ENCODE results near the gene PLCL1. TPM values are rescaled to one million over a fixed set of nuclear protein-coding genes. Genes with fewer than 3 reads are reported as not detected.

PLCL1 gene
- total RNA-seq, 2 donors from 2014 or later: 0.04 to 0.11 TPM

DNA sequence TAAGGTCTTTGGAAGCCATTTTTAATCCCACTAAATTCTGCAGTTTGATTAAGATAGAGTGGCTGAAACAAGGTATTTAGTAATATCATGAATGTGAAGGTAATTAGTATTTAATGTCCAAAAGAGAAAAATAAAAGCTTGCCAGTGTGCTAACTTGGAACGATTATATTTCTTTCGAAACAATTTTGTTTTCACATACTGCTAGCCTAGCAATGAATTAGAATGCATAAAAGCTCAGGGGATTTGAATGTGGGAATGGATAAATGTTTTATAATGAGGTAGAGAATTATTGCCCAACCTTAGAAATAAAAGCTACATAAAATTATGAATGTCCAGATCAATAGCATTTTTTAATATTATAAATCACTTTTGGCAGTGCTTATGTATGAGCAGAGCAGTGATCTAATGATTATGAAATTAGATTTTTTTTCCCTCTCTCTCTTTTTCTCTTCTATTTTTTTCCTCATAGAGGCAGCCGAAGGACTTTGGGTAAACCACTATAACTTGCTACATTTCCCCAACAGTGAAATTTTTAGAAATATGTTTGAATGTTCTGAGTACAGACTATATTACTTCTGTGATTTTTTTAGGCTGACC is 75.5 kb downstream of the PLCL1 start:
- Histone ChIP-seq H3K36me3 (ENCODE audit: control insufficient read depth, insufficient read depth, low read length) (no peaks in the 10 kb centered on the region), H3K9ac (ENCODE audit: extremely low read depth, low read length, poor library complexity, severe bottlenecking) (no peak overlapping the region), H3K27me3 (ENCODE audit: control insufficient read depth, insufficient read depth, low read length, poor library complexity, severe bottlenecking) (no peaks in the 10 kb centered on the region), H3K4me3 (ENCODE audit: low read length) (no peak overlapping the region), H3K9me3 (ENCODE audit: control insufficient read depth, low read length) (no peaks in the 10 kb centered on the region), H3K27ac (ENCODE audit: low read depth, low read length) (no peak overlapping the region), H3K4me1 (ENCODE audit: control insufficient read depth, insufficient read depth, low read length) (peaks cover 6% of the 10 kb centered on the region)
- Mint-ChIP-seq H3K27me3 (ENCODE audit: insufficient read depth) (no peaks in the 10 kb centered on the region), H3K4me3 (no peak overlapping the region), H3K4me1 (peaks cover 25% of the 10 kb centered on the region), H3K9me3 (no peaks in the 10 kb centered on the region), H3K27ac (no peak overlapping the region), H3K36me3 (ENCODE audit: low read depth) (no peaks in the 10 kb centered on the region)
- no peak for TF ChIP-seq CTCF (conservative IDR thresholded peaks at IDR 0.05)
- WGBS, 2 experiments (ENCODE audit: insufficient coverage in 1 of 2, insufficient read length in 1 of 2): 91% methylated on average over 2 of the region's 3 CpGs; no CpG with 5 or more reads in 1 of the 2 experiments
- DNase-seq: no peak

DNA sequence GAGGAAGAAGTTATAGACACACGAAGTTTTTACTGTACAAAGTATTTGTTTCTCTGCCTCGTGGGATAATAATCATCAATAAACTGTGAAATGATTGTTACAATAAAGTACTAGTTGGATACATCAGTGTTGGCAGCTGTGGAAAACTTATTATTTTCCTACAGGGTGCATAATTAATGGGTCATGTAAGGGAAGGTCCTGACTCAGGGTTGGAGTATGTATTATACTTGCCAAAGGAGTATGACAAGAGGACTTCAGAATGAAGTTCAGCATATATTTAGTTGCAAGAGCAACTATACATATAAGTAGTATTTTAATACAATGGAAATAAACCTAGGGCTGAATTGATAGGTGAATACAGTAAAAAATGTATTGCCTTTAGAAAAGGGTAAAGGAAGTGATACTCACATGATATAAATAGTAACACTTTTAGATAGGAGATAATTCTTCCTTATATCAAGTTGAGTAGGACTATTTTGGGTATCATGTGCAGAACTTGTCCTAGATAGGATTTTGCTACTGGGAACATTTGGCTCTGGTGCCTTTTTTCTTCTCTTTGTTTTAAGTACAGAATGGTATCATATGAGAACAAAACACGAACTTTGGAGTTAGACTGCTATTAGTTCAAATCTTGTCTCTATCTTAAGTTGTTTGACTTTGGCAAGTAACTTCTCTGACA is 79.1 kb downstream of the PLCL1 start:
- H3K9me3 ChIP-seq (ENCODE audit: control insufficient read depth, low read length): no peaks in the 10 kb centered on the region
- no peaks in the 10 kb centered on the region for H3K36me3 ChIP-seq (ENCODE audit: control insufficient read depth, insufficient read depth, low read length)
- Mint-ChIP-seq H3K4me1 (peaks cover 11% of the 10 kb centered on the region), H3K36me3 (ENCODE audit: low read depth) (no peaks in the 10 kb centered on the region), H3K27ac (no peak overlapping the region), H3K4me3 (no peak overlapping the region), H3K27me3 (ENCODE audit: insufficient read depth) (no peaks in the 10 kb centered on the region), H3K9me3 (no peaks in the 10 kb centered on the region)
- peaks cover 5% of the 10 kb centered on the region for H3K4me1 ChIP-seq (ENCODE audit: control insufficient read depth, insufficient read depth, low read length)
- H3K9ac ChIP-seq (ENCODE audit: extremely low read depth, low read length, poor library complexity, severe bottlenecking): no peak overlapping the region
- 88 to 100% methylated on average over 2 to 3 of the region's 3 CpGs for WGBS, 2 experiments (ENCODE audit: insufficient coverage in 1 of 2, insufficient read length in 1 of 2)
- no peak overlapping the region for H3K4me3 ChIP-seq (ENCODE audit: low read length)
- H3K27me3 ChIP-seq (ENCODE audit: control insufficient read depth, insufficient read depth, low read length, poor library complexity, severe bottlenecking): no peaks in the 10 kb centered on the region
- no peak for DNase-seq
- H3K27ac ChIP-seq (ENCODE audit: low read depth, low read length): no peak overlapping the region
- TF ChIP-seq CTCF (conservative IDR thresholded peaks at IDR 0.05): no peak

DNA sequence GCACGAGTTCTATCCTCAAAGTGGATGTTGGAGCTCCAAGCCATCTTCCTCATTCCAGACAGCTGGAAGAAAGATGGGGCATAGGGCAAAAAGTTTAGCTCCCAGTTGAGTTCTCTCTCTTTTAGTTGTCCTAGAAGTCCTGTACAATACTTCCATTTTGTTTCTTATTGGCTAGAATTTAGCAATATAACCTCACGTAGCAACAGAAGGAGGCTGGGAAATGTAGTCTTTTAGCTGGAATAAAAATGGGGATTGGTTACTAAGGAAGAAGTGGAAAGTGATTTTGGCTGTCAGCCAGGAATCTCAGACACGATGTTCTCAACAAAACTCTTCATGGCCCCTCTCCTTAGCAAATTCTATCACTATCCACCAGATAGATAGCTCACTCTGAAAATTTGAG is 79.9 kb downstream of the PLCL1 start:
- Mint-ChIP-seq H3K36me3 (ENCODE audit: low read depth) (no peaks in the 10 kb centered on the region), H3K4me1 (peaks cover 6% of the 10 kb centered on the region), H3K4me3 (no peak overlapping the region), H3K27me3 (ENCODE audit: insufficient read depth) (no peaks in the 10 kb centered on the region), H3K27ac (no peak overlapping the region), H3K9me3 (no peaks in the 10 kb centered on the region)
- H3K4me3 ChIP-seq (ENCODE audit: low read length): no peak overlapping the region
- 87 to 93% methylated on average over 3 of the region's 3 CpGs for WGBS, 2 experiments (ENCODE audit: insufficient coverage in 1 of 2, insufficient read length in 1 of 2)
- TF ChIP-seq CTCF (conservative IDR thresholded peaks at IDR 0.05): no peak
- DNase-seq: no peak
- H3K9ac ChIP-seq (ENCODE audit: extremely low read depth, low read length, poor library complexity, severe bottlenecking): no peak overlapping the region
- H3K36me3 ChIP-seq (ENCODE audit: control insufficient read depth, insufficient read depth, low read length): no peaks in the 10 kb centered on the region
- no peaks in the 10 kb centered on the region for H3K9me3 ChIP-seq (ENCODE audit: control insufficient read depth, low read length)
- H3K4me1 ChIP-seq (ENCODE audit: control insufficient read depth, insufficient read depth, low read length): peaks cover 2% of the 10 kb centered on the region
- no peaks in the 10 kb centered on the region for H3K27me3 ChIP-seq (ENCODE audit: control insufficient read depth, insufficient read depth, low read length, poor library complexity, severe bottlenecking)
- no peak overlapping the region for H3K27ac ChIP-seq (ENCODE audit: low read depth, low read length)

Measured in endodermal cell (in vitro differentiated cells).